NCI-H2227 treated with DMSO at 0.1 percent for 48 hours (cell line): ENCODE measurements around the gene SAP130.
"Not testable (repeated sequence)": the region's sequence is repeated elsewhere in the genome, so short reads cannot be mapped to it uniquely, and the experiment has no call there.

Experiments used
- DNase-seq: peaks from one replicate; lab custom pipeline; 2025; lab: John Stamatoyannopoulos, UW

The SAP130 gene

DNA sequence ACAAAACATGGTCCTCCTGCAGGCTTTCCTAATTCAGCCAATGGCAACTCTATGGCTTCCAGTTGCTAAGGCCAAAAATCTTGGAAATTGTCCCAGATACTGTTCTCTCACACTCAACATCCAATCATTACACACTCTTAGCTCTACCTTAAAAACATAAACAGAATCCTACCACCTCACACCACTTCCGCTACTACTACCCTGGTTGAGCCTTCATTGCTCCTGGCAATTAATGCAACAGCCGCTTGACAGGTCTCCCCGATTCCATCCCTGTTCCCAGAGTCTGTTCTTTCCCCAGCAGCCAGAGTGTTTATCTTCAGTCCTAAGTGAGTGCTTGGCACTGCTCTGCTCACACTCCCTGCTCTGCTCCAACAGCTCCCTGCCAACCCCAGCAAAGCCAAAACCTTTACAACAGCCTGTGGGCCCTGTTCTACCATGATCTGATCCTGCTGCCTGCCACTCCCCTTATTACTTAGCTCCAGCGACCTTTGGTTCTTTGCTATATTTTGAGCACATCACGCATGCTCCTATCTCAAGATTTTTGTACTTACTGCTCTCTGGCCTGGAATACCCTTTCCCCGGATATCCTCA is 74.6 kb downstream of the SAP130 start:
- no peak for DNase-seq

DNA sequence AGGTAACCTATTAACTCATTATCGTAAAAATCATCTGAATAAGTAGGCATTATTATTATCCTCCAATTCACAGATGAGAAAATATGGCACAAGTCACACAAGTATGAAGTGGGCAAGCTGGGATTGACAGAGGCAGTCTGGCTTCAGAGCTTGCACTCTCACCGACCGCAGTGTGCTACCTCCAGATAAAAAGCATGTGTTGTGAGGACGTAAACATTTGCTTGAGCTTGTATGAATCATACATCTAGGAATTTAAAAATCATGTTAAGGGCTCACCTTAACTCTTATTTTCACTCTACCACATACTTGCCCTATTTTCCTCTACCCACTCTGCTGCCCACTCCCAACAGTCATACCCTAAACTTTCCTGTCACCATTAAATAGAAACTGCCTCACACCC is 76.8 kb downstream of the SAP130 start:
- DNase-seq = no peak

- DNase-seq = no peak
Measured at GRCh38 chr2:127950264-127950663, 77.6 kb downstream of the SAP130 start.

GRCh38 chr2:127945281-127945680 is 82.6 kb downstream of the SAP130 start:
- no peak for DNase-seq

GRCh38 chr2:127943186-127943585 is 84.7 kb downstream of the SAP130 start:
- DNase-seq = no peak

DNA sequence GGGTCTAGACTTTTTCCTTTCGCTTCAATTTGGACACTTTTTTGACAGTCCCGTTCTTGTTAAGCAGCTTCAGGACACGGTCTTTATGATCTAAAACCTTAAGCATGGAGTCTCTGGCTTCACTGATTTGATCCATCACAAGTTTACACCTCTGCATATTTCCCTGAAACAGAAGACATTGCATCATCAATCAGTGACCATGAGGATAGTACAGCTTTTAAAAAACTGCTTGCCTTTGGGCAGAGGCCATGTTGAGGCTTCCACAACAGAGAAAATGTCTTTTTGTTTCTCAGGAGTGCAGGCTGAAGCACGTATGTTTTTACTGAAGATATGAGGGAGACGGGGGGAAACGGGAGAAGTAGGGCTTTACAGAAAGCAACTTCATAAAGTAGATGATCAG is 85.9 kb downstream of the SAP130 start:
- DNase-seq = no peak

DNA sequence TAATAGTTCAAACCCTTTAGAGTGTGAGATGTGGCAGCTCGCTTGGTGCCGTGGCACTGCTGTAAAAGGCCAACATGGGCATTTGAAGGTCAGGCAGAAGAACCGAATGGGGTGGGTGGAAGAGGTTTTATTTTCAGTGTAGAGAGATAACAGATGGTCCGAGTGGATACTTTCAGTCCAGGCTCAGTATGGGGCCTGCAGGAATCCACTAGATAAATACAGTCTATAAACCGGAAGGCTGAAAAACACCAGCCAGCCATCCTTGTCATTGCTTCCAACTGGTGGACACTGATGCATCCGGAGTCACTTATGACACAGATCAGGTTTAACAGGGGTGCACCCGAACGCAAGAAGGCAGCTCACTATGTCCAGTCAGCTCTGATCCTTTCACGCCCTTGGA is 86.4 kb downstream of the SAP130 start:
- no peak for DNase-seq

DNA sequence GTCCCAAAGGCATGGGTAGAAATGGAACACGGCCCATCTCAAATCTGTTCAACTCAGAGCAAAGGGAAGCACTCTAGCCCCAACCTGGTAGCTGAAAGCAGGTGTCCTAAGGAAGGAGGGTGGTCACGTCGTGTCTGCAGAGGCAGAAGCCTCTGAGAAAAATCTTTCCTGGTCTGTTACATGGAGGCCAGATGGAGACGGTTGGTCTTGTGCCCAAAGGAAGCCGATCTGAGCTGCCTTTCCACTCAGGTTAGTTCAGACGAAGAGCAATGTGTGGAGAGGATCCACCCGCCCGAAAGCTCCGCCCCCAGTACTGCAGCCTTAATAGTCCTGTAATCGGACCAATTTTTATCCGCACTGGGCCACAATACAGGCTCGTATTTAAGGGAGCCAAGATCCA is 87.2 kb downstream of the SAP130 start:
- DNase-seq = no peak

DNA sequence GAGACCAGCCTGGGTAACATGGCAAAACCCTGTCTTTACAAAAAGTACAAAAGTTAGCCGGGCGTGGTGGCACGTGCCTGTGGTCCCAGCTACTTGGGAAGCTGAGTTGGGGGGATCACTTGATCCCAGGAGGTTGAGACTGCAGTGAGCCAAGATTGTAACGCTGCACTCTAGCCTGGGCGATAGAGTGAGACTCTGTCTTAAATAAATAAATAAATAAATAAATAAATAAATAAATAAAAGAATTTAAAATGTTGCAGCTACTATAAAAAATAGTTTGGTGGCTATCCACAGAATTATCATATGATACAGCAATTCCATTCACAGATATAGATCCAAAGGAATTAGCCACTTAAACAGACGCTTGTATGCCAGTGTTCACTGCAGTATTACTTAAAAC is 92.5 kb downstream of the SAP130 start:
- no peak for DNase-seq

- DNase-seq = no peak
Measured at GRCh38 chr2:127932199-127932876, 95.5 kb downstream of the SAP130 start.

DNA sequence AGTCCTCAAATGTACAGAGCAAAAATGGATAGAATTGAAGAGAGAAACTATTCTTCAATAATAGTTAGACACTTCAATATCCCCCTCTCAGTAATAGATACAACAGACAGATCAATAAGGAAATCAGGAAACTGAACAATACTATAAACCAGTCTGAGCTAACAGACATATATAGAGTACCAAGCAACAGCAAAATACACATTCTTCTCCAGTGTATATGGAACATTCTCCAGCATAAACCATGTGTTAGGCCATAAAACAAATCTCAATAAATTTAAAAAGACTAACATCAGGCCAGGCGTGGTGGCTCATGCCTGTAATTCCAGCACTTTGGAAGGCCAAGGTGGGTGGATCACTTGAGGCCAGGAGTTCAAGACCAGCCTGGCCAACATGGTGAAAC is 98.4 kb downstream of the SAP130 start:
- DNase-seq = no peak

DNA sequence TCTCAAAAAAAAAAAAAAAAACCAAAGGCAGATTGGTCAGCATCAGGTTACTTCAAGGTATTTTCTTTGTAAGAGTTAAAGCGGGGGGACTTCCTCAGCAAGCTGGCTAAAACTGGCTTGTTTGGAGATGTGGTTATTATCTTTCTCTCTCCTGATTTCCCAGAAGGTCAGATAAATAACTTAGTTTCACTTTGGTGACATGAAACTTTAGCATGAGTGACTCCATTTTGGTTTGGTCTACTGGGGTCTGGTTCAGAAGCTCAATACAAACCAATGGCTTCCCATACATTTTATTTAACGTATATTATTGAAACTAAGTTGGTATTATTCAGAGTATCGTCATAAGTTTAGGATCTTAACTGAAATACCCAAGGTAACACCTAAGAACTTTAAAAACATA is 100.5 kb downstream of the SAP130 start:
- no peak for DNase-seq

GRCh38 chr2:127917916-127918315 is 109.9 kb downstream of the SAP130 start:
- DNase-seq = no peak

DNA sequence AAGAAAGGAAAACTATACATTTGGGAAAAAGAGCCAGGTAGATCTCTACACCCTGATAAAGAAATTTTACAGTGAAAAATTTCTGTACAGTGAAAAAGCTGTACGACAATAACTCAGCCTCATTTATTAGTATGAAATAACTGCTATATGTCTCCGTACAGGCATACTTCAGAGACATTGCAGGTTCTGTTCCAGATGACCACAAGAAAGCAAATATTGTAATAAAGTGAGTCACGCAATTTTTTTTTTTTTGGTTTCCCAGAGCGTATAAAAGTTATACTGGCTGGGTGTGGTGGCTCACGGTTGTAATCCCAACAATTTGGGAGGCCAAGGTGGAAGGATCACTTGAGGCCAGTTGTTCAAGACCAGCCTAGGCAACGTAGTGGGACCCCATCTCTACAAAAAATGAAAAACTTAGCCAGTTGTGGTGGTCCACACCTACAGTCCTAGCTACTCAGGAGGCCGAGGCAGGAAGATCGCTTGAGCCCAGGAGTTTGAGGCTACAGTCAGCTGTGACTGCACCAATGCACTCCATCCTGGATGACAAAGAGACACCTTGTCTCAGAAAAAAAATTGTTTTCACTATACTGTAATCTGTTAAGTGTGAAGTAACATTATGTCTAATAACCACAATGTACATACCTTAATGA is 113.9 kb downstream of the SAP130 start:
- DNase-seq = no peak

DNA sequence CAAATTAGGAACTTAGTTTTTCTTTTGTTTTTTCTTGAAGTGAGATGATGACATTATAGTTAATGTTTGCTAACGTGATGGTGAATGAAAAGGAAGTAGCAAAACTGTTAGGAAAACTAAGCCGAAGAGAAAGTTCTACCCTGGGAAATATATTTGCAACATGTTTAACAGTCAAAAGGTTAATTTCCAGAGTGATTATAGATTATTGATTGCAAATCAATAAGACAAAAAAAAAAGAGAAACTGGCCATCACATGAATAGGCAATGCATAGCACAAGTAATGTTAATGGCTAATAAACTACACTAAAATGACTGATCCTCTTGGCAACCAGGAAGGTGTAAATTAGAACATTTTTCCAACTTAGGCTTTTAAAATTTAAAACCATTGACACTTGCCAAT is 116.1 kb downstream of the SAP130 start:
- no peak for DNase-seq

DNA sequence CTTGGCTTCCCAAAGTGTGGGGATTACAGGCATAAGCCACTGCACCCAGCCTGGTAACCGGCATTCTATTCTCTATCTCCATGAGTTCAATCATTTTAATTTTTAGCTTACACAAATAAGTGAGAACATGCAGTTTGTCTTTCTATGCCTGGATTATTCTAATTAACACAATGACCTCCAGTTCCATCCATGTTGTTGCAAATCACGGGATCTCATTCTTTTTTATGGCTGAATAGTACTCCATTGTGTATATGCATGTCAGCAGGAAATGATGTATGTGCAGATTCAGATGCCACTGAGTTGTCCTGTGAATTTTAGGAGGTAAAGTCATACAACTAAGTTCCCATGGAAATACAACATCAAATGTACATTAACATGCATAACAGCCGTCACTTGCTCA is 117.4 kb downstream of the SAP130 start:
- DNase-seq = no peak

DNA sequence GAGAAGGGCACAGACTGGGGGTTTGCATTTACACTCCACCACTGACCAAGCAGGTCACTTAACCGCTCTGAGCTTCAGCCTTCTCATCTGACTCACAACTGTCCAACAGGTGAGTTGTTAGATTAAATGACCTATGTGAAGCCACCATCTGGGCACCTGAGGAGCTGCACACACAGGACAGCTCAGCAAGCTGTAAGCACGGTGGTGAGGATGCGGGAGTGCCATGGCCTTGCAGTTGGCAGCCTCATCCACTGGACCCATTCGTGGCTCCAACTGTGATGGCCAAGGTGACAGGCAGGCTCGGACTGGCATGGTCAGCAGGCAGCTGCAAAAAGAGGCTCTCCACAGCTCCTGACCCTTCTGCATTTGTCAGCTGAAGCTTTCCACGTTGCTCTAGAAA is 118.8 kb downstream of the SAP130 start:
- DNase-seq = no peak

DNA sequence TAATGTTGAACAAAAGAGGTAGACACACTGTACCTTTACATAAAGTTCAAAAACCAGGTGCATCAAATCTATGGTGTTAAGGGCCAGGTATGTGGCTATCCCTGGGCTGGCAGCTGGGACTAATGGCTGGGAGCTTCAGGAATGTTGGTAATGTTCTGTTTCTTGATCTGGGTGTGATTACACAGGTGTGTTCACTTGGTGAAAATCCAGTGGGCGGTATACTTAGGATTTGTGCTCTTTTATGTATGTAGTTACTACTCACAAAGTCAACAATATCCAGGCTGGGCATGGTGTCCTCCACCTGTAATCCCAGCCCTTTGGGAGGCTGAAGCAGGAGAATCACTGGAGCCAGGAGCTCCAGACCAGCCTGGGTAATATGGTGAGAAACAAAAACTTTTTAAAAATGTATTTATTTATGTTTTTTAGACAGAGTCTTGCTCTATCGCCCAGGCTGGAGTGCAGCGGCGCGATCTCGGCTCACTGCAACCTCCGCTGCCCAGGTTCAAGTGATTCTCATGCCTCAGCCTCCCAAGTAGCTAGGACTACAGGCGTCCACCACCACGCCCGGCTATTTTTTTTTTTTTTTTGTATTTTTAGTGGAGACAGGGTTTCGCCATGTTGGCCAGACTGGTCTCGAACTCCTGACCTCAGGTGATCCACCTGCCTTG is 120.0 kb downstream of the SAP130 start:
- not testable (repeated sequence) for DNase-seq

GRCh38 chr2:127906206-127906926 is 121.5 kb downstream of the SAP130 start:
- peak; percentile 88 for DNase-seq

DNA sequence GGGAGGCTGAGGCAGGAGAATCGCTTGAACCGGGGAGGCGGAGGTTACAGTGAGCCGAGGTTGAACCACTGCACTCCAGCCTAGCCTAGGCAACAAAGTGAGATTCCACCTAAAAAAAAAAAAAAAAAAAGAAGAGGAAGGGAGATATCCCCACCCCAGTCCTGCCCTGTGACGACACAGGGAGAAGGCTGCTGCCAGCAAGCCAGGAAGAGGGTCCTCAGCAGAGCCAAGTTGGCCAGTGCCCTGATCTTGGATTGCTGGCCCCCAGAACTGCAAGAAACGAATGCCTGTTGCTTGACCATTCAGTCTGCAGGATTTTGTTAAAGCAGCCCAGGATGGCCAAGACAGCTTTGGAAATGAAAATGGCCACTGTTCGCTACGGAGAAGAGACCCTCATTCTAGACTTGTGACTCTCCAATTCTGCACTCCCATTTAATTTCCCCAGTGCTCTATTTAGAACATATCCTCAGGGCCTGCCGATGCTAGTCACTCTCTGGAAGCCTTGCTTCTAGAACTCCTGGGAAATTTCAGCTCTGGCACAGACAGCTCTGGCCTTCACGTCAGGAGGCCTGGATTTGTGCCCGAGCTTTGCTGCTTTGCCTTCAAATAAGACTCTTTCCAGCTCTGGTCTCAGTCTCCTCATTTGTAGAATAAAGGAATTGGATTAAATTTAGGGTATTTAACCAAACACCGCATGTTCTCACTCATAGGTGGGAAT is 126.4 kb downstream of the SAP130 start:
- DNase-seq = no peak

GRCh38 chr2:127897531-127898211 is 130.2 kb downstream of the SAP130 start:
- no peak for DNase-seq
